ENCODE results near the gene IZUMO1. TPM values are rescaled to one million over a fixed set of nuclear protein-coding genes. Genes with fewer than 3 reads are reported as not detected.
A peak's percentile ranks its signal among the peaks of the same experiment; 100 is the strongest.

IZUMO1 gene
- total RNA-seq = 1.2 TPM in 2 replicates
- polyA plus RNA-seq = 0.18 and 0.35 TPM in 2 replicates
- polyA plus RNA-seq (2011; cell fraction: cytosol; rRNA removed) = 0.13 TPM in 1 of 2 replicates, not detected in the other
- 1.8 and 2.2 TPM in 2 replicates for polyA plus RNA-seq (2011; cell fraction: nucleus; rRNA removed)
- polyA plus RNA-seq (2012) = 0.18 and 0.20 TPM in 2 replicates
- polyA minus RNA-seq = not detected in 2 replicates
- polyA minus RNA-seq (2011; cell fraction: cytosol; rRNA and poly(A)+ RNA removed) = not detected
- polyA minus RNA-seq (2011; cell fraction: nucleus; rRNA and poly(A)+ RNA removed) = 0.96 TPM in 1 of 2 replicates, not detected in the other
- percentile 28 among the genes with signal in this experiment for Bru-seq, nascent RNA
- percentile 62 among the genes with signal in this experiment for BruChase-seq, experiment 1, labeled RNA remaining after a 6-hour chase
- BruChase-seq, experiment 2, labeled RNA remaining after a 2-hour chase = percentile 42 among the genes with signal in this experiment
- long read RNA-seq, partial matches to known transcripts = 0 of 1 reads
- long read RNA-seq, other reads (novel, unspliced or antisense) = 1 of 1 reads

- peaks cover 0 to 3% of the 10 kb centered on the region in 2 experiments for H3K36me3 ChIP-seq (ENCODE audit: control insufficient read depth in 2 of 2, extremely low read depth in 1 of 2, insufficient read depth in 2 of 2, low read length in 2 of 2)
- H3K4me3 ChIP-seq (replicated peaks in 1 of 3; ENCODE audit: insufficient read depth in 1 of 3, low read depth in 1 of 3, low read length in 3 of 3) = peak within 1 kb of the TSS; percentile 51 to 71 (median 67)
- no peaks in the 10 kb centered on the region for H3K27me3 ChIP-seq (ENCODE audit: control insufficient read depth in 2 of 2, insufficient read depth in 2 of 2, low read length in 2 of 2)
- ChIA-PET CTCF (interaction anchor here (1.0 to 2.5 kb wide), 6 partner anchors 9 to 101 kb away, joined by 3 to 10 read pairs (median 5); partner anchors contain the start of gene CA11), POLR2A (interaction anchor here (0.9 to 1.1 kb wide), 2 partner anchors 17 to 101 kb away, joined by 3 read pairs; partner anchors contain the start of gene CA11)
- H3K9me3 ChIP-seq (replicated peaks; ENCODE audit: control insufficient read depth, insufficient read depth, low read length) = no peaks in the 10 kb centered on the region
- peaks cover 19% of the 10 kb centered on the region for H3K79me2 ChIP-seq (ENCODE audit: control insufficient read depth, insufficient read depth, low read length)
- H3K27ac ChIP-seq (ENCODE audit: insufficient read depth, low read depth, low read length) = peak within 1 kb of the TSS; percentile 72
- peaks cover 7% of the 10 kb centered on the region for H3K4me1 ChIP-seq (ENCODE audit: control insufficient read depth, extremely low read depth, insufficient read depth, low read length)
- TF ChIP-seq POLR2A (IDR thresholded peaks at IDR 0.05; ENCODE audit: low read depth, low read length) (peak; percentile 25), CTCF (IDR thresholded peaks at IDR 0.05; ENCODE audit: extremely low read depth in 1 of 2, insufficient read depth in 1 of 2, low read depth in 1 of 2, low read length in 2 of 2) (no peak)
- peak; percentile 98 for FAIRE-seq
- TSS peak; percentile 30 for BruUV-seq (replicated peaks)
- dilution Hi-C loops (cut with MboI; ENCODE audit: extremely low pct_ligation_motif_present, low sequenced_read_pairs) (no loop called here), intact Hi-C loops (cut with micrococcal nuclease) (no loop called here)
- no peaks in the 10 kb centered on the region for H3K9me1 ChIP-seq (replicated peaks; ENCODE audit: control insufficient read depth, extremely low read depth, insufficient read depth, low read length)
- peak within 1 kb of the TSS; percentile 64 for H3K9ac ChIP-seq (replicated peaks; ENCODE audit: extremely low read depth, insufficient read depth, low read length)
- no peaks in the 10 kb centered on the region for H4K20me1 ChIP-seq (replicated peaks; ENCODE audit: control insufficient read depth, extremely low read depth, insufficient read depth, low read length)
- peak within 1 kb of the TSS; percentile 67 for H2AFZ ChIP-seq (ENCODE audit: low read depth, low read length)
- DNase-seq (ENCODE audit: low read depth, low spot score) = peak; percentile 95
- peak within 1 kb of the TSS; percentile 71 for H3K4me2 ChIP-seq (ENCODE audit: insufficient read depth, low read length)
These were observed at the start of gene IZUMO1 for GRCh38 chr19:48746738-48747575. TSS of gene IZUMO1 (minus strand) at chr19:48746909. CDS start at chr19:48745859, 1,050 bp downstream.

Data from endothelial cell of umbilical vein (primary cell).